HTERT RPE-1 (cell line): ENCODE results near the gene MIS18A.

Experiments used
- in situ Hi-C: fragments of 300-500 bp; cut with MboI; formaldehyde crosslinking; loops from 4 replicates; pipeline ENCODE4 v1.14.3; 2020; ENCODE audit warnings: low sequenced_read_pairs

MIS18A gene

DNA sequence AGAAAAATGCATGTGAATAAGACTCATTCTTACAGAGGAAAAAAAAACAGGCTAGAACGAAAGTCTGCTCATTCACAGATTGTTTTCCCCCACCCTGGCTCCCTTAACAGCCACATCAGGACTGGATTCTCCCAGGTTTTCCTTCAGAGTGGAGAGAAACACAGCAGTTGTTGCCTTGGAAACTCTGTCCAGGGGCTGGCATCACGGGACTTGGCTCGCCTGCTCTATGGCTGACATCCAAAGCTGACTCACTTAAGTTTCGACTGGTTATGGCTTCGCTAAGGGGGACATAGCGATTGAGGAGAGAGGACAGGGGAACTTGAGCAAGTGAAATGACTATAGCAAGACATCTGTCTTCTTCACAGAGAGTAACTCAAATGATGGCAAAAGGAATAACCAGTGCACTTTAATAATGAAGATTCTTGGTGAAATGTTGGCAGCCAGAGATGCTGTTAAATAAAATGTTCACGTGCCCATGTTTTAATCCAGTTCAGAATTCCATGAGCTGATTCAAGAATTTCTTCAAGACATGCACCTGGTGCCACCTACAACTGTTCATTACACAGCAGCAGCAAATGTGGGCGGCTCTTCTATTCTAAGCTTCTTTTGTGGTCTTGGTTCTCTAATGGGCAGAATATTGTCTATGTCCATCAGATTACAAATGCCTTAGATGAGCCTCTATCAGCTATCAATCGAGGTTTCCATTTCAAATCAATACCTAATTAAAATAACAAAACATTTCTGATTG is 21.8 kb downstream of the MIS18A start:
- in situ Hi-C loops, result no loop called here

DNA sequence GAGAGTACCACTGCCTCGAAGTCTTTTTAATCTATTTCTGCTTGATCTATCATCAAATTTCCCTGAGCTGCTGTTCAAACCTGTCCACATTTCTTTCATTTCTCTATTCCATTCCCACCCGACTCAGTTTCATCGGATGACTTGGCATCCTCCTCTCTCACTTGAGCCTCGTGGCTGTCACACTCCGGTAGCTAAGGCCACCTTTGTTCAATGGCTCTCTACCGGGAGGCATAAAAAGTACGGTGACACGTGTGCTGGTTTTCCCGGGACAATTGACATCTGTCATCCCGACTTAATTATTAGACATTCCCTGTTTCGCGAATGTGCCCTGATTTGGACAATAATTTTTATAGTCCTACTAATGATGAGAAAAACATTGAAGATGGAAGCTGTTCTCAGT is 22.6 kb downstream of the MIS18A start:
- in situ Hi-C loops, result no loop called here

- in situ Hi-C loops, result no loop called here
These were observed 25.6 kb downstream of the MIS18A start for GRCh38 chr21:32253215-32253641.

GRCh38 chr21:32252136-32252535 is 26.7 kb downstream of the MIS18A start:
- in situ Hi-C loops, result no loop called here

GRCh38 chr21:32249511-32250280 is 29.2 kb downstream of the MIS18A start:
- in situ Hi-C loops, result no loop called here

DNA sequence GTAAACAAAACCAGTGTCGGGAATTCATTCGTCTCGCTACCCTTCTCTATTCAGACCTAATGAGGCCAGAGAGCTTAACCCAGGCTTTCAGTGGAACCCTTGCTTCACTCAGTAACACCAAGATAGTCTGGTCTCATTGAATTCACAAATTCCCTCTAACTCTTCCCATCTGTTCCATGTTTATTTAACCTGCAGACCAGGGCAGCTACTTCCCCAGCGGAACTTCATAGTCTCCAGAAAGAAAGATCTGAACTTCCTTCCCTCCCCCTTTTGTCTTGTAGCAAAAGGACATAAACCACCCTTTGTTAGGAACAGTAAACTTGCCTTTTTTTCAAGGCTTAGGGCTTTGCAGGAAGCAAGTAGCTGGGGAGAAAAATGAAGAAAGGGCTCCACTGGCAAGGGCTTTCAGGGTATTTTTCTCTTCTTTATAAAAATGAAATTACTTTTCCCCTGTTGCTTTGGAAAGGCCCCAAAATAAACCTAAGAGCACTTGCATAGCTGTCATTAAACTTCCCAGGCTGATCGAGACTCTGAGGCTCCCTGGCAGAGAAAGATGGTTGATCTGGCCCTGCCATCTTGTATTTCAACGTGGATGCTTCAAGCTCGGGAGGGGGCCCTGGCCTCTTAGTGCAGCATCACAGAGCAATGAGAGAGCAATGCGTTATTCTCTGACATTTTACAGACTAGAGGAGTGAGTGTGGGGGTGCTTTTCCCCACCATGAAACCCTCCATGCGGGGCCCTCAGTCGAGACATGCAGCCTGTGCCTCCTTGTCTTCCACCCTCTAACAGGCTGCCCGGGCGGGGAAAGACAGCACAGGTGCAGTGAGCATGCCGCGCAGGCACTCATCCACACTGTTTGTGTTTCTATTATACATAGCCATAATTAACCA is 30.0 kb downstream of the MIS18A start:
- in situ Hi-C loops, result no loop called here

DNA sequence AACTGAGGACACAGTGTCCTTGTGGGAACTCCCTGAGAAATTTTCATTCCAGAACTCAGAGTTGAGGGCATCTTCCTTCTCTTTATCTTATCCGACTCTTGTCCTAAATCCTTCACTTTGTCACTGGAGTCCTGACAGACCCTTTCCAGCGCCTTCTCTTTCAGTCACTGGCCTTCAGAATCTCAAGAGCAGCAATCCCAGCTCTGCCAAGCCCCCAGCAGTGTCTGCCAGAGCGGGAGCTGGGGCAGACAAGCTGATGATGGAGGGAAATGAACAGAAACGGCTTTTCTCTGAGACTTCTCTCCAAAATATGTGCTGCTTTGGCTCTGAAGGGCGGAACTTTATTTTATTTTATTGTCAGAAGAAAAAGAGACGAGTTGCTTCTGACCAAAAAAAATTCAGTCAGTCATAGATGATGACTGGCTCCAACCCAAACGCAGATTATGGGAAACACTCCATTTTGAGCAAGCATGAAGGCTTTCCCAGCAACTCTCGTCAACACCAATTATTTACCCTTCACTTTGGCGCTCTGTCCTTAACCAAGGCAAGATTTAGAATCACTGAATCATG is 32.2 kb downstream of the MIS18A start:
- in situ Hi-C loops, result no loop called here

DNA sequence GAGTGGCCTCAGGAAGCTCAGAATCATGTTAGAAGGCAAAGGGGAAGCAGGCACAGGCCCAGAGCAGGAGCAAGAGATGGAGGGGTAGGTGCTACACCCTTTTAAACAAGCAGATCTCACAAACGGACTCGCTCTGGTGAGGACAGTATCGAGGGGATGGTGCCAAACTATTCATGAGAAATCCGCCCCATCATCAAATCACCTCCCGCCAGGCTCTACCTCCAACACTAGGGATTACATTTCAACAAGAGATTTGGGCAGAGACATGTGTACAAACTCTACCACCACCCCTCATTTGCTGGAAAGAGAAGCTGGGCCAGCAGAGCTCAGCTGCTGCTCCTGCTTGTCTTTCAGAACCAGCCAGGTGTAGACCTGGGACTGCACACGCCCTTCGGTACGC is 32.9 kb downstream of the MIS18A start:
- in situ Hi-C loops, result no loop called here

DNA sequence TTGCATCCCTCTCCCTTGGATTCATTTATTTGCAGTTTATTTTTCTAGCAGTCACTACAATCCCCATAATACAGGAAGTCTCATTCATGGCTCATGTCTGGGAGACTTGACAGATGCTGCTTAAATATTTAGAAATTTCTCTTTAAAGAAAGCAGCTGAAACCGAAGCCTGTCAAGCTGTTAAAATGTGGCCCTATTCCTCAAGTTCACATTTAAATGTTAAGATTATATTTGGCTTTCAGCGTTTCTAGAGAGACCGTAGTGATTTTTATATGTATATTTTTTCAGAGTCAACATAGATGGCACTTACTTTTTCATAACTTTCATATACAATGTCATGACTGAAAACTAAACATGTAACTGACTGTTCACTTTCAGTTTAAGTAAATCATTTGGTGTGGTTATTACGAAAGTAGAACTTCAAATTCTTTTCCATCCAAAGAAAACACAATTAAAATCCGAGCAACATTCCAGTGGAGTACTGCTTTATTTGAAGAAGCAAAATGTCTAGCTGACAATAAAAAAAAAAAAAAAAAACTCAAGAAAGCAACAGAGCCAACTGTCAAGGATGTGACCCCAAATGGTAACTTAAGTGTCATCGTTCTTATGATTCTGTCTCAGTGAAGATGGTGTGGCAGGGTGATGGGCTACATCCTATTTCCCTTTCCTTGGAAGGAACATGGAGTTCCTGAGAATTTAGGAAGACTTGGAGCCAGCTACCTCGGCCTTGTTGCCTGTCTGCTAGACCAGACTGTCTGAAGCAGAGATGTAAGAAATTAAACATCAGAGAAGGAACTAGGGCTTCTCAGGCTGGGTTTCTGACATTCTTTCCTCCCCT is 37.8 kb downstream of the MIS18A start:
- in situ Hi-C loops, result no loop called here

DNA sequence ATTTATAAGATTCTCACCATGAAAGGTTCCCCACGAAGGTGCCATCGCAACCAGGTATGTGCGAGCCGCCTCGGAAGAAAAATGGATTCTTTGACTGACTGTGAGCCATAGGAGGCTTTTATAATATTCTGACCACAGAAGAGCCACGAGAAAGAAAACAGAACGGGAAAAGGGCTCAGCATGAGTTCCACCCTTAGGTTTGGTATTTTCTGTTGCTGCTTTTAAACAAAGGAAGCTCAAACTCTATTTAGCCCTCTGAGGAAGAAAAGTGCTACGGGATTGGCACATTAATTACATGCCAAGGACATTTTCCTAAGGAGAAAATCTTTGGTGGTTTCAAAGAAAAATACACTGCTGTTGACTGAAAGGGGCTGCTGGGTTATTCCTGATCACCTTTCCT is 39.3 kb downstream of the MIS18A start:
- in situ Hi-C loops, result no loop called here

DNA sequence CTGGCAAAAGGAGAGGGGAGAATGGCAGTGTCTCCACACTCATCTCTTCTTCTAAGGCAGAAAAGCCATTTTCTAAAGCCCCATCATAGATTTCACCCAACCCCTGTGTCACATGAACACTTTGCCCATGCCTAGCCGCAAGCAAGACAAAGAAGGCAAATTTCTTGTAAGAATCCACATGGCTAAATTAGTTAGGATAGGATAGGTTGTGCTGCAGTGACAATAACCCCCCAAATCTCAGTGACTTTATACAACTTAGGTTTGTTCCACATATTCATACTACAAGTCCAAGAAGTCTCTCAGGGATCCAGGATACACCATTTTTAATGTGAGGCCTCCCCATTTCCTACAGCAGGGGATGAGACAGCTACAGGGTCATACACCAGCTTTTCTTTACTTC is 40.8 kb downstream of the MIS18A start:
- in situ Hi-C loops, result no loop called here

DNA sequence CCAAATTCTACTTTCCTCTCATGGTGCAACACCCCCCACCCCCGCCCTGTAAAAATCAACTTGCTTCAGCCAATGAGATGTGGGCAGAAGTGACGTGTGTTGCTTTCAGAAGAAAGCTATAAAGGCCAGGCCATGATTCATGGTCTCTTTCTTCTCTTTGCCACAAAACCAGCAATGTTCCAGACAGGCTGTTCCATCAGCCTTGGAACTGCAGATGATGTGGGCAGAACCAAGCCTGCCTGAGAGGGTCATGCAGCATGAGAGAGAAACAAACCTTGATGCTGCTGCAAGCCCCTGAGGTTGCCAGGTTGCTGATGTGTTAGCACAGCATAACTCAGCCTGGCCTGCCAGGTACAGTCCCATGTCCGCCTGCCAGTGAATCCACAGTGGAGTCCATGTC is 41.8 kb downstream of the MIS18A start:
- in situ Hi-C loops, result no loop called here

DNA sequence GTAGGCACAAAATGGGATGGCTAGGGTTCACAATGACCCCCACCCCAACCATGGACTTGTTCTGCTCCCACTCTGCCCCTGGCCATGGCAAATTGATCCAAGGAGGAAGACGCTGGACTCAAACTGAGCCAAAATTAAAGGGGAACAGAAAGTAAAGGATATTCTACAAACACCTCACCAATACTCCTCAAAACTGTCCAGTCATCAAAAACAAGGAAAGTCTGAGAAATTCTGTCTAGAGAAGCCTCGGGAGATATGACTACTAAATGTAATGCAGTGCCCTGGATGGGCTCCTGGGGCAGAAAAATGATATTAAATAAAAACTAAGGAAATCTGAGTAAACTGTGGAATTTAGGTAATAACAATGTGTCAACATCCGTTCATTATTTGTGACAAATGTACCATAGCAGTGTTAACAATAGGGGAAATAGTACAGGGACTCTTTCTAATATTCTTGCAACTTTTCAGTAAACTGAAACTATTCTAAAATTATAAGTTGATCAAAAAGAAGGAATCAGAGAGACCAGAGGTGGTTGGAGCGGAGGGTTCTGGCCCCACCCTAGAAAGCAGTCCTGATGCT is 45.0 kb downstream of the MIS18A start:
- in situ Hi-C loops, result no loop called here

GRCh38 chr21:32233055-32233546 is 45.7 kb downstream of the MIS18A start:
- in situ Hi-C loops, result no loop called here

GRCh38 chr21:32226444-32226843 is 52.4 kb downstream of the MIS18A start:
- in situ Hi-C loops, result no loop called here
